NCI-H82 (cell line): ENCODE data around the gene FRMPD4.
"Not testable (repeated sequence)": the region's sequence is repeated elsewhere in the genome, so short reads cannot be mapped to it uniquely, and the experiment has no call there.

Experiments
- DNase-seq: peaks from one replicate; lab custom pipeline; 2025; lab: John Stamatoyannopoulos, UW

The FRMPD4 gene

DNA sequence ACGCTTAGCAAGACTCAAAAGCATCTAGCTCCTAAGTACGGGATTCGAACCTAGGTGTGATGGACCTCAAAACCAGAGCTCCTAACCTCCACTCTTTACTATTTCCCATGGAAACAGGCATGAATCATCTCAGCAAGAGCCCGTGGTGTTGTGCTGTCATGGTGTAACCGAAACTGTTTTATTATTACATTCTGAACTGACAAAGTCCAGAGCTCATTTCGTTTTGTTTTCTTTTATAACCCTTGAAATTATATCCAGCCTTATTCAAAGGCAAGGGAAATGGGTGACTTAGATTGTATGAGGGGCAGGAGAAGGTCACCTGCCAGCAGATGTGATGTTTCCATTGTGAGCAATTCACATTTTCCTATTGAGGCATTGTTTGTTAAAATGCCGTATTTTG lies 301.1 kb downstream of the FRMPD4 start:
- no peak for DNase-seq

DNA sequence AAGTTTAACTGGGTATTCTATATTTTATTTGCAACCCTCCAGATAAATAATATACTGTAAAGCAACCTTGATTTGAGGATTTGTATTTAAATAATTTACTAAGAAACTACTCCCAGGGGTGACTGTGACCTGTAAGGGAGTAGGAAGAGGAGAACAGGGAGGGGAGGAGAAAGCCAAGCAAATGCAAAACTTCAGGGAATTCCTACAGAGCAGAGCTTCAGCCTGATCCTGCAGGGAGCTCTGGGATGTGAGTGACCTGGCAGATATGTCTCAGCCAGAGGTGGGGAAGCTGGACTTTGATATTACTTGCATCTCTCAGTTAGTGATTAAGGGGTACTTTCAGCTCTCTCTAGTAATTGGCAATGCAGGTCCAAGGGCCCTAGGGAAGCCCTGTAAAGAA lies 302.0 kb downstream of the FRMPD4 start:
- no peak for DNase-seq

DNA sequence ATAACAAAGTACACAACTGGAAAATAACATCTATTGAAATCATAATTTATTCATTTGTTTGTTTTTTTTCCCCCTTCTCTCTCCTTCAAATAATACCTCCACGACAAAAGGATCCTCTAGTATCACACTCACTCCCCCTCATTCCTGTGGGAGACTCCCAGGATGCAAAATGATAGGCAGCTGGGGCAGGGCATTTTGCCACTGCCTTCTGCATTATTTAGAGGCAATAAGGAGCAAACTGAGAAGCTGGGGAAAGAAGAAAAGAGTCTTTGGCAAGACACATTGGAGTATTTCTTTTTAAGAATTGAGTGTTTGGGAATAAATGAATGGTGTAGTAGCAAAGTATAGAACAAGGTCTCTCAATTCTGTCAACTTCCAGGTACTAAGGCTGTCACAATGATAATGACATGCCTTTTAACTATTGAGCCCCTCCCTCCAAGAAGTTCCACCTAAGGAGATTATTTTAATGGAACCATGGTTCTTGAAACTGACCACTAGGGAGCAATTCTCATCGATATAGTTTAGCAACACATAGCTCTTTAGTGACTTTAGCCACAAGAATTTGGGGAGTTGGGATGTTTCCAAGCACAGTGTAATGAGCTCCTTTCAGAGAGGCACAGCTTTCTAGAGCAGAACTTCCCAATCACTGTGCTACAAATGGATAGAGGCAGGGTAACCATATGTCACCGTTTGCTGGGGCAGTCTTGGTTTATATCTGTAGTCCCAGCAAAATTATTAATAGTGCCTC lies 303.3 kb downstream of the FRMPD4 start:
- DNase-seq: no peak

DNA sequence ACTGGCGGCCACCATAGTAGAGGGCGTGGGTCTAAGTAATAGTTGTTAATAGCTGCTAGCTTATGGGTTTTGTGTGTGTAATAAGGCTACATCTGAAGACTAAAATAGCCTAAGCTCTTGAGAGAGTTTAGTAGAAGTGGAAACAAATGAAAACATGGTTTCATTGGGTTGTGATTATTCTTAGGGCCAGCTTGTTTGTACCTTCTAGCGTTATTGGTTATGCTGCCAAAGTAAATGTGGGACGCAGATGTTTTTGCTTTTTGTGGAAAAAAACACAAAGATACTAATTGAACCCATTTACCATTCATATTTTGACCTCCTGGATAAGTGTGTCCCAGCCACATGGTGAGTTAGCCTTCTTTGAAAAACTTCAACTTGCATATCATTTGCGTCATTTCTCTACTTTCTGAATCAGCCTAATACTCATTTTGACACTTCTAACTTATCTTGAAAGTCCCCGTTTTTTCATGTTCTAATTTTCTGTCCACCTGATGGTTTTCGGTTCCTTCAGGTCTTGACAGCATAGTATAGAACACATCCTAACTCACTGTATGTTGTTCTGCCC lies 305.3 kb downstream of the FRMPD4 start:
- DNase-seq: no peak

DNA sequence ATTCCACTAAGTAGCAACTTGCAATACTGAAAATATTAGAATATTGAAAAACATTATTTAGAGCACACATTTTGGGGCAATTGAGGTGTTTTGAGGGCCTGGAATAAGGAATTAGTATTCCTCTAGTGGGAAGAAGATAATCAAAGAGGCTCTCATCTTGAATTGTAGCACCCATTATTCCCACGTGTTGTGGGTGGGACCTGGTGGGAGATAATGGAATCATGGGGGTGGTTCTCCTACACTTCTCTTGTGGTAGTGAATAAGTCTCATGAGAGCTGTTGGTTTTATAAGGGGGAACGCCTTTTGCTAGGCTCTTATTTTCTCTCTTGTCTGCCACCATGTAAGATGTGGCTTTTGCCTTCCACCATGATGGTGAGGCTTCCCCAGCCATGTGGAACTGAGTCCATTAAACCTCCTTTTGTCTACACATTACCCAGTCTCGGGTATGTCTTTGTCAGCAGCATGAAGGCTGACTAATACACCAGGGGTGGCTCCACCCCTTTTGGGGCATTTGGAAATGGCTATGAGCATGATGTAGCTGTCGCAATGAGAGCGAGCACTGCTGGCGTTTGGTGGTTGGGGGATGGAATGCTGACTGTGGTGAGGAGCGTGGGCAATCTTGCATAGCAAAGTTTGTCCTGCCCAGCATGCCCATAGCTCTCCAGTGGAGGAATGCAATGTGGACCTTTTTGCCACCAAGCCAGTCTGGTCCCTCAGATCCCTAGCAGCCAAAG lies 308.2 kb downstream of the FRMPD4 start:
- no peak for DNase-seq

DNA sequence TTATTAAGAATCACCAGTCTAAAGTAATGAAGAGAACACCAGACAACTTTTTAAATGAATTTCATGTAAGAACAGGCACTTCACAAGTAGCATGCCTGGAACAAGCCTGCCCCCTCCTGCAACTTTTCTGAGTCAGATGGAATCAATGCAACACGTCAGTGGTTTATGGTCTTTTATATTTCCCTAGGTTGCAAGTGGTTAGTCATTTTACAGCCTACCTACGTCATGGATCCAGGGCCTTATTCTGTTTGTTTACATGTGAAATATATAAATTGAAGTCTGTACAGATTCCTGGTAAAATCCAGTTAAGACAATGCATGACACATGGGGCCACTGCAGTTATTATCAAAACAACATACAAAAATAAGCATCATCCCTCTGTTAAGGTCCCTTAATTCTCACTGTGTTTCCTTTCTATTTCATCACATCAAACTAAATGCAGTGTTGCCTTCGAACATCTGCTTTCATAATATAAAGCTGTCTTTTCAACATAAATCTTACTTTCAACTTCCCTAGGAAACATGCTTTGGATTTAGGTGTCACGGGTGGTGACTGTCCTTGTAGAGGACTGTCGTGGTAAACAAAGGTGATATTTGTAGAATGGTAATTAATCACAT lies 309.3 kb downstream of the FRMPD4 start:
- no peak for DNase-seq

DNA sequence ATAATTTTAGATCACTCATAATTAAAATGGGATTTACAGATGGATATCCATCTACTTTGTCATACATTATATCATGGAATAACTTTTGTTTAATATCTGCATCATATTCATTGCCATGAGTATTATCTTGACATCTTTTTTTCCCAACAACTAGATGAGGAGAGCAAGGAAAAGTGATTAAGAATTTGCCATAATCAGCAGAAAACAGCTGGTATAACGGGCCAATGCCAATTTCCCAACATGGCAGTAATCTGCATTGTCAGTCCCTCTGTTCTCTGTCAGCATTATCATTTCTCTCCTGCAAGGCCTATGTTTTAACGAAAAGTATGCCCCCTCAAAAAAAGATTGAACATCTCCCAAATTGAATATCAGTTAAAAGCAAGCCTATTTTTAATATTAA lies 314.0 kb downstream of the FRMPD4 start:
- DNase-seq: no peak

DNA sequence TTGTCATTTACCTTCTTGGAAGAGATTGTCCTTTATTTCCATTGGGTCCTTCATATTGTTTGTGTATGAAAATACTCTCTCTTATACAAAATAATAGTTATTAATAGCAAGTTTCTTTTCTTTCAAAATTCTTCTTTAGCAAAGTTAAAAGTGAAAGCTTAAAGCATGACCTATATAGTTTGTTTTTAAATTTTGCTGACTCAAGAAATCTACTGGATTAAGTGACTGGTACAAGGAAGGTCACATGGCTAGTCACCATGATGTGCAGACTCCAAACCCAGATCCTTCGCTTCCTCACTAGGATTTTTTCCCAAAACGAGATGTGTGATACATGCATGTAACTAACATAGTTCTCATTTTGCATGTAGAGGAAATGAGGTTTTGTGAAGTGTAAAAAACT lies 322.7 kb downstream of the FRMPD4 start:
- DNase-seq: no peak

DNA sequence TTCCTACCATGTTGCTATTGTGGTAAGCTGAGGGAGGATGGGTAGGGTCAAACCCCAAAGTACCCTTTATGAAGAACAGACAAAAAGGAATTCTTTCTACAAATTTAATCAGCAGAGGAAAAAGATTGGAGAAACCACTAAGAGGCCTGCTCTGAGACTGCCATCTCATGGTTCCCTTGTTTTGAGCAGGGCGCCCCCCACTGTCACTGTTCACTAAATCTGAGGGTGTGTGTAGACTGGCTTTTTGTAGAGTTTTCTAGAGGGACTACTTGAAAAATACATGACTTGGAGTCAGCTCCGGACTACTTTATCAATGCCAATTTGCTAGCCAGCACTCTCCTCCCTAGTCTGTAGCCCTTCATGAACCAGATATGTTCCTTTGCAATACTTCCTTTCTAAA lies 324.8 kb downstream of the FRMPD4 start:
- DNase-seq: no peak

DNA sequence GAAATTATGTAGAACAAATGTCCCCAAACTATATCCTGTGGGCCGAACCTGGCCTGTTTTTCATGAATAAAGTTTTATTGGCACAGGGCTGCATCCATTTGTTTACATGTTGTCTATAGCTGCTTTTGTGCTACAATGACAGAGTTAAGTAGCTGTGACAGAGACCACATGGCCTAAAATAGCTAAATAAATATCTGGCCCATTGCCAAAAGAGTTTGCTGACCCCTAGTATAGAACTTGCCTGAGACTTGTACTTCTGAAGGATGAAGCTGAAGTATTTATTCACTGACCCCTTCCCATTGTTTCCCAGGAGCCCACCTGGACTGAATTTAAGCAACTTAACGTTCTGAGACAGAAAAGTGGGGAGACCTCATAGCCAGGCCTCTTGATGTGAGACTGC lies 325.6 kb downstream of the FRMPD4 start:
- no peak for DNase-seq

DNA sequence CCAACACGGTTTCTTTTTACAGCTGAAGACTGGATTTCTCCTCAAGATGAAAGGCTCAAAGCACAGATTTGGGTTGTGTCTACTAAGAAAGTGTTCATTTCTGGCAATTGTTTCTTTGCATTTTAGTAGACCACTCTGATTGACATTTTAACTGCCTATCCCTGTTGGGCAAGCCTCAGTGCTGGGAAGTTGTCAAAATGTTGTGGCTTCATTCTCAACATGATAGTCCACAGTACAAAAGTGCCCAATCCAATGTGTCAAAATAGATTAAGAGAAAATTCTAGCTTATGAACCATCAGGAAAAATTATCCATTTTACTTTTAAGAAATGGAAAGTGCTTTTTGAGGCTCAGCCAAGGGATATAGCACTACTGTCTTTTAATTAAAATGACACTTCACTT lies 329.0 kb downstream of the FRMPD4 start:
- DNase-seq: no peak

DNA sequence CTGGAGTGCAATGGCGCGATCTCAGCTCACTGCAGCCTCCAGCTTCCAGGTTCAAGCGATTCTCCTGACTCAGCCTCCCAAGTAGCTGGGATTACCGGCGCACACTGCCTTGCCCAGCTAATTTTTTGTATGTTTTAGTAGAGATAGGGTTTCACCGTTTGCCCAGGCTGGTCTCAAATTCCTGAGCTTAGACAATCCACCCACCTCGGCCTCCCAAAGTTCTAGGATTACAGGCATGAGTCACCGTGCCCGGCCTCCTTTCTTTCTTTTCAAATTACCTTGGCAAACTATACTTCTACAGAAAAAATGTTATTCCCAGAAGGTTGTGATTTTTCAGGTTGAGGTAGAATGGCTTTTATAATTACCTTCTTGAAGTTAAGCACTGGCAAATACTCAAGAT lies 331.0 kb downstream of the FRMPD4 start:
- DNase-seq: no peak

DNA sequence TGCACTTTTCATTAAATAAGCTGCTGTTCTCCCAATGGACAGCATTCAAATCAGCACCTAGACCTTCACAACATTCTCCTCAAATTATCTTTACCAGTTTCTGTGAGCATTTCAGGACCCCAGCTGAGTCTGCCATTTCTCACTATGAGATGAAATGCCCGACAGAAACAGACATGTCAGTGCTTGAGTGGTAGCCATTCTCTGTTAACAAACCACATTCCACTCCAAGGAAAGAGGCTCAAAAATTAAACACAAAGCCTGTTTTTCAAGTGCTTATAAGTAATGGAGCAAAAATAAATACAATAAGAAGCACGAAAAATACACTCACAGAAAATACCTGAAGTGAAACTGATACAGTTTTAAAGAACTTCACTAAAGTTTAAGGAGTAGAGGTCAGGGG lies 332.8 kb downstream of the FRMPD4 start:
- DNase-seq: no peak

DNA sequence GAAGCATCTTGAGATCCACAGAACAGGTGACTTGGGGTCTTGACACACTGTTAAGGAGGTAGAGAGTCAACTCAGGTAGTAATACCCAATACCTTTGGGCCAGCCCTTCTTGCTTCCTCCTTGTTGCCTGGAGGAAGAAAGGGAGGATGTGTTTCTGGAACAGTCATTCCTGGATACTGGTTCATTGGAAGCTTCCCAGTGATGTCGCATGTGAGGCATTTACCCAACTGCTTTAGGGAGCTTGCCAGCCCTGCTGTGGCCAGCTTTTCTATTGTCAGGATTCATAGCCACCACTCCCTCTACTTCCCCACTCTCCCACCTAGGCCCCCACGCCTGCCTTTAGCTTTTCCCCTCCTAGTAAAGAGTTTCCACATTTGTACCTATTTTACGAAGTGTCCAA lies 342.7 kb downstream of the FRMPD4 start:
- DNase-seq: no peak

DNA sequence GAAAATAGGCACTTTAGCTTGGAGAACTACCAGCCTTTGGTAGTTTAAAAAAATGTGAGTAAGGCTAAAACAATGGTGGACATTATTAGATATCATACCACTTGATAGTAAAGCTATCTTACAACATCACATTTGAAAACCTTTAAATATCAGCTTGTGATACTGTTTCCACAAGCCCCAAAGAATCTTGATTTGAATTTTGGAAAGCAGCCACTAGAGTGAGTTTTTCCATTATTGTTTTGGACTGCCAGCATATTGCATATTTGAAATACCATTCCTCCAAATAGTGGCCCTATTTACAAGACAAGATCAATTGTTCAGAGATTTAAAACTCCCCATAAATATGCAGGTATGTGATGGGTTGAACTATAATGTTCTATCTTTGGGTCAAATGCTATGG lies 349.9 kb downstream of the FRMPD4 start:
- no peak for DNase-seq

DNA sequence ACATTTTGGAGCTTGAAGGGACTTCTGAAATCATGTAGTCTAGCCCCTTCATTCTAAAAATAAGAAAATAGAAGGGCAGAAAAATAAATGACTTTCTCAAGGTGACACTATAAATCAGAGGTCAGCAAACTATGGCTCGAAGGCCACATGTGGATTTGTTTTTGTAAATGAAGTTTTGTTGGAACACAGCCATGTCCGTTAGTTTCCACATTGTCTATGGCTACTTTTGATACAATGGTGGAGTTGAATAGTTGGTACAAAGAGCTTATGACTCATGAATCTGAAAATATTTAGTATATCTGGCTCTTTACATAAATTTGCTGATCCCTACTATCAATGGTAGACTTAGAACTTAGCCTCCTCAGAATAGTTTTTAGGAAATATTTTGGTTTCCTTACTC lies 350.5 kb downstream of the FRMPD4 start:
- no peak for DNase-seq

DNA sequence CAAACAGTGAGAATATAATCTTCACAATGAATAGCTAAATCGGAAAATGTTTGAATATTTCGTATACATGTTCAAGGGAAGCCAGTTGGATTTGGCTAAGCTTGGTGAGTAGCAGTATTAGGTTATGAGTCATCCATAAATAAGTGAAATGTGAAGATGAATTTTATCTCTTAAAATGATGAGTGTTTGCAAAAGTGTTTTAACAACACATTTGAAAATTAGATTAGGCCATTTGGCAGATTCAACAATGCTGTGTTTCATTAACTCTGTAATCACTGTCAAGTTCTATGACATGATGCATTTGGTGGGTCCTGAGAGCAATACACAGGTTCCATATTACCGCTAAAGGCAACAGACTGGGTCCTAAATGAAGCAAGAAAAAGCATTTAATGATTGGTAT lies 351.1 kb downstream of the FRMPD4 start:
- no peak for DNase-seq

DNA sequence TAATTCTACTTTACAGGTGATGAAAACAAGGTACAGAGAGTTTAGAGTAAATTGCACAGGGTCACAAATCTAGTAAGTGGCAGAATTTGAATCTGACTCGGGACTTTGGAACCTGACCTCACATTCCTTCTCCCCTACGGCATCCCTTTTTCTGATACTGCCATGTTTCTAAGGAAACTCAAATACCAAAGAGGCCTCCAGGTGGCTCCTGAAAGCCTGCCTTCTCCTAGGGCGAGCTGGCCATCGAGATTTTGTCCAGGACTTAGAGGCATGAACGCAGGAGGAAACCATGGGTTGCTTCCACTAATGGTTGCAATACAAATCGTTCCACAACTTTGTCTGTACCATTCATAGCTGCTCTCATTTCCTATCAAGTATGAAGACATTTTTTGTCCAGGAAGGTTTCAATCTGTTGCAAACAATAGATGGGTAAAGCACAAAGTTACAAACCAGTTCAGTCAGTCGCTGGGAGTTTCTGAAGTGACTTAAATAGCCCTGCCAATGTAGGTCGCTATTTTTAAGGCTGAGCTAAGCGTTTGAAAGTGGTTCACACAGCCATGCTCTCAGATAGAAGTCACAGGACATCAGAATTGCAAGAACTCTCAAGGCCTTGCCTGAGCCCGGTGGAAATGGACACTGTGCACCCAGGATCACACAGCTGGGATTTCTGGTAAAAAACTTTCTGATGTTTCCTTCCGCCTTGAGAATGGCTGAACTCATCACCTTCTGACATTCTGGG lies 356.3 kb downstream of the FRMPD4 start:
- no peak for DNase-seq

DNA sequence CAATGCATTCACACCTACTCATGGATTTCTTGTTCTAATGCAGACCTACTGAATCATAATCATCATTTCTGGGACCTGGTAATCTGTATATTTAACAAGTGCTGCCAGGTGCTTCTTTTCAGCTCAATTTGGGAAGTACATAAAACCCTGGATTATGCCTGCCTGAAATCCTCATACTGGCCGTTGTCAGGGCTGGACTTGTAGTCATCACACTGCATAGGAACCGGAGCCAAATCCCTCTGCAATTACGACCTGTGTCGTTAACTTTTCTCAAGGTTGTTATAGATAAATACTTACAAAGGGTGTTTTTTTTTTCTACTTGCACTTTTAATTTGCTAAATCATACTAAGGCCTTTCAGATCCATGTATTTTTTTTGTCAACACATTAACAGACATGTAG lies 358.1 kb downstream of the FRMPD4 start:
- DNase-seq: no peak

DNA sequence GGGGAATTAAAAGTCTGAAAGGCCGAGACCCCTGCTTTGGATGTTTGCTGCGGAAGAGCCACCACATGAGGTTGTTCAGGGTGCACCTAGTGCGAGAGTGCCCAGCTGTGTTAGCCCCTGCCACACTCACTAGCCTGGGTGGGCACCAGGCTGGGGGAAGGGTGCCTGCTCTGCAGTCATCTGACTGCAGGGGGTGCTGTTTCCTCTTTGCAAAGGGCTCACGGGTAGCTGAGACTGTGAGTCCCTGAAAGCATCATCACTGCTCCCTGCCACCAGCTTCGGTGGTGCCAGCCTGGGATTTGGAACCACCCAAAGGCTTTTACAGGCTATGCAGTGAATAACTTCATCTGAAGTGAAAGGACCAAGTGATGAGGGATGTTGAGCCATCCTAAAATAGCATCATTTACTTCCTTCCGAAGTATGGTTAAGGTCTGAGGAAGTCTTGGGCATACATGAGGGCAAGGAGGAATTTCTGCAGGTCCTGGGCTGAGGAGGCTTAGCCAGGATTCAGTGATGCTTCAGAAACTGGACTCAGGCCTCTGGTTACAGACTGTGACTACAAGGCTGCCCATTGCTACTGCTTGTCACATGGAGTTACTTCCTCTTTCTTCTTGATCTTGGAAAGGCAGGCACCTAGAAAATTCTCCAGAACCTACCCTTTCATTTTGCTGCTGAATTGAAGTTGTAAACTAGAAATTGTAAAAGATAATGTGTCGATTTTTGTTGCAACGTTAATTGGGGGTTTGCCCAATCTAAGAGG lies 359.7 kb downstream of the FRMPD4 start:
- peak; percentile 31 for DNase-seq

DNA sequence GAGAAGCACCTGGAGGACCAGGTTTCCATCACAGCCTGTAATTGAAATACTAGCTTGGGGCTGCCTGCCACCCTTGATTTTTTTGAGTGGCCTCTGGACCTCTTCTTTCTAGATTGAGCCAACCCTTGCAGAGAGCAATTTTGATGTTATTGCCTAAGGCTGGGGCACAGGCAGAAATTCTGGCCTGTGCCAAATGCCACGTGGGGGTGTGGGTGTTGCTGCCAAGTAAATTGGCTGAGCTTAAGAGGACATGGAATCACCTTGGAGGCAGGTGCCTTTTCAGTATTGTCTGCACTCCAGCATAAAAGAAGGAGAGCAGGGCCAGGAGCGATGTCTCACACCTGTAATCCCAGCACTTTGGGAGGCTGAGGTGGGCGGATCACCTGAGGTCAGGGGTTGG lies 366.9 kb downstream of the FRMPD4 start:
- DNase-seq: no peak

DNA sequence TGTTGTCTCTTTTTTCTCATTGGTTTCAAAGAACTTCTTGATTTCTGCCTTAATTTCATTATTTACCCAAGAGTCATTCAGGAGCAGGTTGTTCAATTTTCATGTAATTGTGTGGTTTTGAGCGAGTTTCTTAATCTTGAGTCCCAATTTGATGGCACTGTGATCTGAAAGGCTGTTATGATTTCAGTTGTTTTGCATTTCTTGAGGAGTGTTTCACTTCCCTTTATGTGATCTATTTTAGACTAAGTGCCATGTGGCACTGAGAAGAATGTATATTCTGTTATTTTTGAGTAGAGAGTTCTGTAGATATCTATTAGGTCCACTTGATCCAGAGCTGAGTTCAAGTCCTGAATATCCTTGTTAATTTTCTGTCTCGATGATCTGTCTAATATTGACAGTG lies 377.1 kb downstream of the FRMPD4 start:
- not testable (repeated sequence) for DNase-seq
